SK-N-DZ (cell line): ENCODE data around the gene MDM4.
A peak's percentile ranks its signal among the peaks of the same experiment; 100 is the strongest.

Experiments used
- DNase-seq: peaks from one replicate; pipeline ENCODE4 v3.0.0-alpha.2; 2015; ENCODE audit warnings: low spot score

Gene MDM4

GRCh38 chr1:204491655-204492054 is 24.6 kb upstream of the MDM4 start:
- no peak for DNase-seq

GRCh38 chr1:204493145-204493983 is 22.8 kb upstream of the MDM4 start:
- peak; percentile 41 for DNase-seq

GRCh38 chr1:204493984-204494280 is 22.3 kb upstream of the MDM4 start:
- peak; percentile 49 for DNase-seq

- peak; percentile 84 for DNase-seq
Measured at GRCh38 chr1:204494281-204495077, 21.7 kb upstream of the MDM4 start, which contains the start of gene PIK3C2B. Gene PIK3C2B, minus strand, starts transcription at chr1:204494805. Its CDS starts 25,003 bp downstream, at chr1:204469802.

- DNase-seq: no peak
Measured at GRCh38 chr1:204495078-204495753, 21.0 kb upstream of the MDM4 start.

GRCh38 chr1:204495777-204496176 is 20.4 kb upstream of the MDM4 start:
- no peak for DNase-seq

GRCh38 chr1:204498981-204499380 is 17.2 kb upstream of the MDM4 start:
- no peak for DNase-seq

- no peak for DNase-seq
Measured at GRCh38 chr1:204499511-204500468, 16.4 kb upstream of the MDM4 start.

GRCh38 chr1:204502241-204502640 is 14.0 kb upstream of the MDM4 start:
- DNase-seq: no peak

- DNase-seq: peak; percentile 76
Measured at GRCh38 chr1:204503122-204503912, 12.9 kb upstream of the MDM4 start.

- DNase-seq: peak; percentile 48
Measured at GRCh38 chr1:204503913-204504519, 12.2 kb upstream of the MDM4 start.

GRCh38 chr1:204505674-204506200 is 10.5 kb upstream of the MDM4 start:
- no peak for DNase-seq

GRCh38 chr1:204506201-204506968 is 9.8 kb upstream of the MDM4 start:
- peak; percentile 96 for DNase-seq

GRCh38 chr1:204506969-204507316 is 9.3 kb upstream of the MDM4 start:
- DNase-seq: peak; percentile 92

- peak; percentile 86 for DNase-seq
Measured at GRCh38 chr1:204507317-204508105, 8.7 kb upstream of the MDM4 start.

GRCh38 chr1:204509186-204509635 is 7.0 kb upstream of the MDM4 start:
- DNase-seq: no peak

GRCh38 chr1:204511366-204511765 is 4.8 kb upstream of the MDM4 start:
- no peak for DNase-seq
